Right cardiac atrium (tissue), 5 donors: ENCODE data around the gene IRF8. TPM values are rescaled to one million over a fixed set of nuclear protein-coding genes. Genes with fewer than 3 reads are reported as not detected.
A peak's percentile ranks its signal among the peaks of the same experiment; 100 is the strongest.
"Not testable (repeated sequence)": the region's sequence is repeated elsewhere in the genome, so short reads cannot be mapped to it uniquely, and the experiment has no call there.

Source experiments
- ATAC-seq, 2 donors: fragments of 200-7000 bp; cut with Tn5 transposase; one replicate each; pipeline versions ENCODE4 v1.8.0 to v1.9.1; 2020; ENCODE audit warnings: moderate library complexity in 2 of 2, mild to moderate bottlenecking in 1 of 2
- DNase-seq, 3 donors: peaks; one replicate each; pipeline ENCODE4 v3.0.0-alpha.2; 2020
- H3K27ac ChIP-seq: one replicate; pipeline ENCODE4 v1.5.1; 2013; ENCODE audit warnings: mild to moderate bottlenecking, low read length, control low read depth, moderate library complexity
- H3K27me3 ChIP-seq: one replicate; pipeline ENCODE4 v1.6.1; 2013; ENCODE audit not compliant: control insufficient read depth, insufficient read depth
- H3K4me1 ChIP-seq: one replicate; pipeline ENCODE4 v1.6.1; 2013; ENCODE audit warnings: low read length; ENCODE audit not compliant: control insufficient read depth, insufficient read depth
- H3K4me3 ChIP-seq: one replicate; pipeline ENCODE4 v1.5.1; 2013; ENCODE audit warnings: low read length, control low read depth
- H3K9me3 ChIP-seq: one replicate; pipeline ENCODE4 v1.6.1; 2013; ENCODE audit warnings: low read length; ENCODE audit not compliant: control insufficient read depth
- WGBS: extraction: QIAGEN DNeasy Blood & Tissue Kit; methylation state at CpG from one replicate; pipeline ENCODE4 v1.1.7; 2013; 5-methylcytosine and 5-hydroxymethylcytosine counted together
- intact Hi-C, 4 donors: fragments of 100-400 bp; cut with DNase I; formaldehyde crosslinking; loops; one replicate each; pipeline versions ENCODE4 v1.11.0 to v1.14.0; 2022 to 2023
- polyA plus RNA-seq: library from polyadenylated mRNA; stranded (reverse); fragments of 200-250 nt; gene quantifications from one replicate; pipeline ENCODE4 v1.2.3, GENCODE V29; 2013
- total RNA-seq, 4 donors: library from RNA; stranded (reverse); fragmentation: NEBNext Ultra II Directional; extraction: Animal tissue kit (Norgen Biotek cat#: 25700); gene quantifications; one replicate each; pipeline ENCODE4 v1.2.1, GENCODE V29; 2021
- donor health status: healthy with polysubstance abuse.
- donor health status: DM: no; HTN: yes; CAD: no.
- donor health status: DM: no; HTN: no; CAD: no.
- donor health status: DM: no; HTN: yes; CAD: no; lungs with severe emphysema.
- donor health status: DM: yes; HTN: yes; CAD: no.

Gene IRF8
- total and polyA plus RNA-seq, 5 donors, result 1.6 to 9.2 (median 5.9) TPM

- H3K27me3 ChIP-seq, H3K27ac ChIP-seq, H3K4me3 ChIP-seq, ATAC-seq, DNase-seq, intact Hi-C loops, H3K9me3 ChIP-seq, H3K4me1 ChIP-seq: not testable (repeated sequence)
- WGBS, result 92% methylated on average over 7 of the region's 7 CpGs
Observed at GRCh38 chr16:85858571-85858970, 40.4 kb upstream of the IRF8 start.

GRCh38 chr16:85858984-85859817 lies 39.8 kb upstream of the IRF8 start:
- Histone ChIP-seq H3K27ac (no peak overlapping the region), H3K9me3 (no peaks in the 10 kb centered on the region), H3K4me1 (no peaks in the 10 kb centered on the region), H3K27me3 (no peaks in the 10 kb centered on the region), H3K4me3 (no peak overlapping the region)
- intact Hi-C loops, result no loop called here
- no peak for ATAC-seq
- 78% methylated on average over 16 of the region's 16 CpGs for WGBS
- no peak for DNase-seq

- H3K9me3 ChIP-seq, result no peaks in the 10 kb centered on the region
- H3K4me1 ChIP-seq, result no peaks in the 10 kb centered on the region
- intact Hi-C loops, result no loop called here
- DNase-seq, result no peak
- WGBS, result 64% methylated on average over 7 of the region's 7 CpGs
- H3K27ac ChIP-seq, result no peak overlapping the region
- peak in 1 of 2 donors; percentile 21 for ATAC-seq
- H3K4me3 ChIP-seq, result no peak overlapping the region
- no peaks in the 10 kb centered on the region for H3K27me3 ChIP-seq
Observed at GRCh38 chr16:85859818-85860125, 39.2 kb upstream of the IRF8 start.

- H3K27ac ChIP-seq, result no peak overlapping the region
- ATAC-seq, result no peak
- 71% methylated on average over 12 of the region's 12 CpGs for WGBS
- no peaks in the 10 kb centered on the region for H3K27me3 ChIP-seq
- no peaks in the 10 kb centered on the region for H3K9me3 ChIP-seq
- intact Hi-C loops, result no loop called here
- H3K4me3 ChIP-seq, result no peak overlapping the region
- H3K4me1 ChIP-seq, result no peaks in the 10 kb centered on the region
- no peak for DNase-seq
Observed at GRCh38 chr16:85860413-85861094, 38.4 kb upstream of the IRF8 start.

- intact Hi-C loops, result no loop called here
- Histone ChIP-seq H3K4me1 (no peaks in the 10 kb centered on the region), H3K9me3 (no peaks in the 10 kb centered on the region), H3K4me3 (no peak overlapping the region), H3K27me3 (no peaks in the 10 kb centered on the region), H3K27ac (no peak overlapping the region)
- DNase-seq (no peak), ATAC-seq (no peak)
- 84% methylated on average over 16 of the region's 16 CpGs for WGBS
Observed at GRCh38 chr16:85861095-85861825, 37.7 kb upstream of the IRF8 start.

- H3K4me3 ChIP-seq, result no peak overlapping the region
- 88% methylated on average over 19 of the region's 19 CpGs for WGBS
- H3K9me3 ChIP-seq, result no peaks in the 10 kb centered on the region
- intact Hi-C loops, result no loop called here
- no peak overlapping the region for H3K27ac ChIP-seq
- DNase-seq (no peak), ATAC-seq (no peak)
- H3K4me1 ChIP-seq, result no peaks in the 10 kb centered on the region
- no peaks in the 10 kb centered on the region for H3K27me3 ChIP-seq
Observed at GRCh38 chr16:85862476-85863383, 36.2 kb upstream of the IRF8 start.

GRCh38 chr16:85863384-85863774 lies 35.6 kb upstream of the IRF8 start:
- no peak for ATAC-seq
- no peaks in the 10 kb centered on the region for H3K9me3 ChIP-seq
- H3K4me3 ChIP-seq, result no peak overlapping the region
- DNase-seq, result no peak
- intact Hi-C loops, result no loop called here
- WGBS, result 98% methylated on average over 5 of the region's 5 CpGs
- no peak overlapping the region for H3K27ac ChIP-seq
- no peaks in the 10 kb centered on the region for H3K4me1 ChIP-seq
- no peaks in the 10 kb centered on the region for H3K27me3 ChIP-seq

GRCh38 chr16:85864965-85865364 lies 34.0 kb upstream of the IRF8 start:
- no peaks in the 10 kb centered on the region for H3K4me1 ChIP-seq
- no peaks in the 10 kb centered on the region for H3K27me3 ChIP-seq
- no peaks in the 10 kb centered on the region for H3K9me3 ChIP-seq
- no peak for DNase-seq
- intact Hi-C loops, result no loop called here
- H3K27ac ChIP-seq, result no peak overlapping the region
- no peak for ATAC-seq
- 98% methylated on average over 1 of the region's 1 CpG for WGBS
- H3K4me3 ChIP-seq, result no peak overlapping the region

GRCh38 chr16:85867189-85867588 lies 31.8 kb upstream of the IRF8 start:
- intact Hi-C loops, result no loop called here
- H3K9me3 ChIP-seq, result no peaks in the 10 kb centered on the region
- H3K4me1 ChIP-seq, result no peaks in the 10 kb centered on the region
- no peaks in the 10 kb centered on the region for H3K27me3 ChIP-seq
- no peak for DNase-seq
- no peak overlapping the region for H3K27ac ChIP-seq
- H3K4me3 ChIP-seq, result no peak overlapping the region
- WGBS, result 85% methylated on average over 2 of the region's 2 CpGs
- no peak for ATAC-seq

- ATAC-seq (no peak), DNase-seq (no peak)
- WGBS, result 76% methylated on average over 8 of the region's 8 CpGs
- Histone ChIP-seq H3K27me3 (no peaks in the 10 kb centered on the region), H3K9me3 (no peaks in the 10 kb centered on the region), H3K4me1 (no peaks in the 10 kb centered on the region), H3K27ac (no peak overlapping the region), H3K4me3 (no peak overlapping the region)
- intact Hi-C loops, result no loop called here
Observed at GRCh38 chr16:85868495-85868894, 30.5 kb upstream of the IRF8 start.
